ENCODE results near the gene ELOVL5.

The ELOVL5 gene

GRCh38 chr6:53333439-53334408 is 15.0 kb downstream of the ELOVL5 start:
- TF ChIP-seq CTCF (IDR thresholded peaks at IDR 0.05; ENCODE audit: low read depth, low read length) (no peak), EZH2phosphoT487 (IDR thresholded peaks at IDR 0.05; ENCODE audit: low read depth) (no peak)
- Histone ChIP-seq H3K27ac (ENCODE audit: low read length) (no peak overlapping the region), H3K9me3 (ENCODE audit: insufficient read depth, low read length) (0 out of 2 replicates have a peak, but pooled peaks cover 4% of the 10 kb centered on the region), H4K20me1 (ENCODE audit: insufficient read depth, low read length) (peaks cover 9% of the 10 kb centered on the region; the same call in 1 of the 2 replicates), H3K36me3 (replicated peaks; ENCODE audit: low read depth, low read length) (peaks cover 32% of the 10 kb centered on the region), H3K9ac (ENCODE audit: low read length) (no peak overlapping the region), H3K79me2 (ENCODE audit: low read length) (peaks cover 91% of the 10 kb centered on the region), H3K27me3 (ENCODE audit: low read depth, low read length) (no peaks in the 10 kb centered on the region), H3K4me1 (ENCODE audit: low read length) (peaks cover 49% of the 10 kb centered on the region), H3K4me2 (ENCODE audit: low read length) (peak overlapping the region; percentile 0; the same call in 1 of the 2 replicates), H2AFZ (ENCODE audit: low read depth, low read length) (no peak overlapping the region), H3K4me3 (ENCODE audit: low read length) (no peak overlapping the region)

GRCh38 chr6:53331678-53332077 is 17.1 kb downstream of the ELOVL5 start:
- peaks cover 90% of the 10 kb centered on the region for H3K79me2 ChIP-seq (ENCODE audit: low read length)
- no peak overlapping the region for H2AFZ ChIP-seq (ENCODE audit: low read depth, low read length)
- peaks cover 21% of the 10 kb centered on the region for H3K36me3 ChIP-seq (replicated peaks; ENCODE audit: low read depth, low read length)
- H3K4me1 ChIP-seq (ENCODE audit: low read length) = peaks cover 31% of the 10 kb centered on the region
- peaks cover 16% of the 10 kb centered on the region for H4K20me1 ChIP-seq (ENCODE audit: insufficient read depth, low read length)
- H3K9me3 ChIP-seq (ENCODE audit: insufficient read depth, low read length) = 0 out of 2 replicates have a peak, but pooled peaks cover 4% of the 10 kb centered on the region
- no peaks in the 10 kb centered on the region for H3K27me3 ChIP-seq (ENCODE audit: low read depth, low read length)
- H3K27ac ChIP-seq (ENCODE audit: low read length) = no peak overlapping the region
- no peak overlapping the region for H3K9ac ChIP-seq (ENCODE audit: low read length)
- no peak overlapping the region for H3K4me2 ChIP-seq (ENCODE audit: low read length)
- no peak for TF ChIP-seq CTCF (IDR thresholded peaks at IDR 0.05; ENCODE audit: low read depth, low read length)
- TF ChIP-seq EZH2phosphoT487 (IDR thresholded peaks at IDR 0.05; ENCODE audit: low read depth) = no peak
- no peak overlapping the region for H3K4me3 ChIP-seq (ENCODE audit: low read length)

- Histone ChIP-seq H2AFZ (ENCODE audit: low read depth, low read length) (no peak overlapping the region), H3K9me3 (ENCODE audit: insufficient read depth, low read length) (0 out of 2 replicates have a peak, but pooled peaks cover 4% of the 10 kb centered on the region), H3K36me3 (replicated peaks; ENCODE audit: low read depth, low read length) (peaks cover 20% of the 10 kb centered on the region), H3K27ac (ENCODE audit: low read length) (no peak overlapping the region), H3K4me3 (ENCODE audit: low read length) (no peak overlapping the region), H3K27me3 (ENCODE audit: low read depth, low read length) (no peaks in the 10 kb centered on the region), H3K4me1 (ENCODE audit: low read length) (peaks cover 15% of the 10 kb centered on the region), H3K4me2 (ENCODE audit: low read length) (no peak overlapping the region), H3K9ac (ENCODE audit: low read length) (no peak overlapping the region), H3K79me2 (ENCODE audit: low read length) (peaks cover 90% of the 10 kb centered on the region), H4K20me1 (ENCODE audit: insufficient read depth, low read length) (peaks cover 30% of the 10 kb centered on the region)
- TF ChIP-seq CTCF (IDR thresholded peaks at IDR 0.05; ENCODE audit: low read depth, low read length) (no peak), EZH2phosphoT487 (IDR thresholded peaks at IDR 0.05; ENCODE audit: low read depth) (no peak)
Observed at GRCh38 chr6:53330137-53330536, 18.6 kb downstream of the ELOVL5 start.

GRCh38 chr6:53328375-53328774 is 20.4 kb downstream of the ELOVL5 start:
- Histone ChIP-seq H3K4me1 (ENCODE audit: low read length) (peaks cover 1% of the 10 kb centered on the region), H3K79me2 (ENCODE audit: low read length) (peaks cover 91% of the 10 kb centered on the region), H4K20me1 (ENCODE audit: insufficient read depth, low read length) (peaks cover 28% of the 10 kb centered on the region), H3K9me3 (ENCODE audit: insufficient read depth, low read length) (0 out of 2 replicates have a peak, but pooled peaks cover 4% of the 10 kb centered on the region), H2AFZ (ENCODE audit: low read depth, low read length) (no peak overlapping the region), H3K27me3 (ENCODE audit: low read depth, low read length) (no peaks in the 10 kb centered on the region), H3K9ac (ENCODE audit: low read length) (no peak overlapping the region), H3K36me3 (replicated peaks; ENCODE audit: low read depth, low read length) (peaks cover 20% of the 10 kb centered on the region), H3K27ac (ENCODE audit: low read length) (no peak overlapping the region), H3K4me3 (ENCODE audit: low read length) (no peak overlapping the region), H3K4me2 (ENCODE audit: low read length) (no peak overlapping the region)
- TF ChIP-seq EZH2phosphoT487 (IDR thresholded peaks at IDR 0.05; ENCODE audit: low read depth) (no peak), CTCF (IDR thresholded peaks at IDR 0.05; ENCODE audit: low read depth, low read length) (no peak)

Measured in OCI-LY3 (cell line).